Measurements from ENCODE around the gene EXOSC7. TPM values are rescaled to one million over a fixed set of nuclear protein-coding genes. Genes with fewer than 3 reads are reported as not detected.

EXOSC7 gene
- polyA plus RNA-seq, 1 donor (not counting 4 experiments of a cell fraction or from before 2014, with no cell fraction given) = 94.4 TPM

DNA sequence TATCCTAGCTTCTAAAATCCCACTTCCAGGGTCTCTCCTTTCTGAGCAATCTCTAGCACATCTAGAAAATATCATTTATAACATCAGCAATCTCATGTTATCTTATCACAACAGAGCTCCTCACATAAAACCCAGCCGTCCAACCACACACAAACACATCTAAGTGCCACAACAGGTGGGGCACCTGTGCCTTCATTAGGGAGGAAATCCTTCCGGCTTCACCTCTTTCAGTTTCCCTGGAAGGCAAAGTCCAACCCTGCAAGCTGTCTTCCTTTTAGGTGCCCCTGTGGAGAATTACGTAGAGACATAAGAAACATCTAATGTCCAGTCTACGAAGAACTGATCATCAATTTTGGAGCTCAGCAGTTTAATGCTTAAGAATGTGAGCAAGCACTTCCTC is 1.6 kb upstream of the EXOSC7 start:
- Histone ChIP-seq H3K9me3 (ENCODE audit: control insufficient read depth, low read depth, low read length) (no peaks in the 10 kb centered on the region), H3K79me2 (ENCODE audit: control insufficient read depth, insufficient read depth, low read length) (peaks cover 95% of the 10 kb centered on the region), H3K4me2 (ENCODE audit: control insufficient read depth, extremely low read depth, insufficient read depth, low read depth, low read length) (peak overlapping the region; percentile 94), H3K27me3 (ENCODE audit: control insufficient read depth, extremely low read depth, insufficient read depth, low read length) (no peaks in the 10 kb centered on the region), H3K4me3 (ENCODE audit: control insufficient read depth in 2 of 3, extremely low read depth in 1 of 3, insufficient read depth in 2 of 3, low read depth in 1 of 3, low read length in 3 of 3) (peak overlapping the region; percentile 70 to 95 (median 86)), H4K20me1 (ENCODE audit: control insufficient read depth, extremely low read depth, insufficient read depth, low read length) (peaks cover 4% of the 10 kb centered on the region), H2AFZ (ENCODE audit: control insufficient read depth, low read length) (no peak overlapping the region), H3K27ac (ENCODE audit: control insufficient read depth, insufficient read depth, low read length) (peak overlapping the region; percentile 87), H3K9ac (ENCODE audit: control insufficient read depth, extremely low read depth, insufficient read depth, low read length) (peak overlapping the region; percentile 97), H3K9me1 (ENCODE audit: control insufficient read depth, extremely low read depth, insufficient read depth, low read length) (no peaks in the 10 kb centered on the region), H3K36me3 (ENCODE audit: control insufficient read depth in 2 of 2, extremely low read depth in 1 of 2, insufficient read depth in 2 of 2, low read length in 2 of 2) (peaks cover 0 to 7% of the 10 kb centered on the region in 2 experiments), H3K4me1 (ENCODE audit: control insufficient read depth, extremely low read depth, insufficient read depth, low read length) (peaks cover 50% of the 10 kb centered on the region)
- peak; percentile 41 for FAIRE-seq
- DNase-seq (ENCODE audit: low read depth, low spot score) = no peak
- dilution Hi-C loops (cut with MboI; ENCODE audit: extremely low pct_ligation_motif_present, low sequenced_read_pairs) = no loop called here
- no peak for TF ChIP-seq EZH2 (IDR thresholded peaks at IDR 0.05; ENCODE audit: low read length)
- TF ChIP-seq, protein P1, sequence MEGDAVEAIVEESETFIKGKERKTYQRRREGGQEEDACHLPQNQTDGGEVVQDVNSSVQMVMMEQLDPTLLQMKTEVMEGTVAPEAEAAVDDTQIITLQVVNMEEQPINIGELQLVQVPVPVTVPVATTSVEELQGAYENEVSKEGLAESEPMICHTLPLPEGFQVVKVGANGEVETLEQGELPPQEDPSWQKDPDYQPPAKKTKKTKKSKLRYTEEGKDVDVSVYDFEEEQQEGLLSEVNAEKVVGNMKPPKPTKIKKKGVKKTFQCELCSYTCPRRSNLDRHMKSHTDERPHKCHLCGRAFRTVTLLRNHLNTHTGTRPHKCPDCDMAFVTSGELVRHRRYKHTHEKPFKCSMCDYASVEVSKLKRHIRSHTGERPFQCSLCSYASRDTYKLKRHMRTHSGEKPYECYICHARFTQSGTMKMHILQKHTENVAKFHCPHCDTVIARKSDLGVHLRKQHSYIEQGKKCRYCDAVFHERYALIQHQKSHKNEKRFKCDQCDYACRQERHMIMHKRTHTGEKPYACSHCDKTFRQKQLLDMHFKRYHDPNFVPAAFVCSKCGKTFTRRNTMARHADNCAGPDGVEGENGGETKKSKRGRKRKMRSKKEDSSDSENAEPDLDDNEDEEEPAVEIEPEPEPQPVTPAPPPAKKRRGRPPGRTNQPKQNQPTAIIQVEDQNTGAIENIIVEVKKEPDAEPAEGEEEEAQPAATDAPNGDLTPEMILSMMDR (optimal IDR thresholded peaks at IDR 0.05 in 1 of 3, IDR thresholded peaks at IDR 0.05 in 1 of 3, conservative IDR thresholded peaks at IDR 0.05 in 1 of 3; ENCODE audit: extremely low read depth in 1 of 3, insufficient read depth in 2 of 3, low read length in 3 of 3) = no peak

DNA sequence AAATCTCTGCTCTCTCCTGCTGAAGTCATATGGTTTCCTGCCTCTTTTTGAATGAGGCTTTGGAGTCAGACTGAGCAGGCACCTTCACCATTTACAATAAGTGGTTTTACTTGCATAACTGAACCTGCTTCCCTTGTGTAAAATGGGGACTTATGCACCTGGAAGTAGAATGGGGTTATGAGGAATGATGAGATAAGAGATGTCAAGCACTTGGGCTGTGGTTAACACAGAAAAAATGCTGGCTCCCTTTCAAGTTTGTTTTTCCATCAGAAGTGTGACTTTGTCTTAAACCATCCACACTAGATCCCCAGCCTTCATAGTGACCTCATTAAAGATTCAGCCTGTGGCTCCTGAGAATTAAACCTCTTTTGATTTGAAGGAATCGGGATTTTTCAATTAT is 5.2 kb downstream of the EXOSC7 start:
- Histone ChIP-seq H2AFZ (ENCODE audit: control insufficient read depth, low read length) (no peak overlapping the region), H3K27me3 (ENCODE audit: control insufficient read depth, extremely low read depth, insufficient read depth, low read length) (no peaks in the 10 kb centered on the region), H3K4me1 (ENCODE audit: control insufficient read depth, extremely low read depth, insufficient read depth, low read length) (peaks cover 73% of the 10 kb centered on the region), H3K27ac (ENCODE audit: control insufficient read depth, insufficient read depth, low read length) (peak overlapping the region; percentile 90), H3K9ac (ENCODE audit: control insufficient read depth, extremely low read depth, insufficient read depth, low read length) (no peak overlapping the region), H4K20me1 (ENCODE audit: control insufficient read depth, extremely low read depth, insufficient read depth, low read length) (peaks cover 18% of the 10 kb centered on the region), H3K9me1 (ENCODE audit: control insufficient read depth, extremely low read depth, insufficient read depth, low read length) (peaks cover 7% of the 10 kb centered on the region), H3K9me3 (ENCODE audit: control insufficient read depth, low read depth, low read length) (no peaks in the 10 kb centered on the region), H3K36me3 (ENCODE audit: control insufficient read depth in 2 of 2, extremely low read depth in 1 of 2, insufficient read depth in 2 of 2, low read length in 2 of 2) (peaks cover 2 to 12% of the 10 kb centered on the region in 2 experiments), H3K4me3 (ENCODE audit: control insufficient read depth in 2 of 3, extremely low read depth in 1 of 3, insufficient read depth in 2 of 3, low read depth in 1 of 3, low read length in 3 of 3) (no peak overlapping the region), H3K79me2 (ENCODE audit: control insufficient read depth, insufficient read depth, low read length) (peaks cover 83% of the 10 kb centered on the region), H3K4me2 (ENCODE audit: control insufficient read depth, extremely low read depth, insufficient read depth, low read depth, low read length) (peak overlapping the region; percentile 30)
- FAIRE-seq (peak; percentile 36), DNase-seq (ENCODE audit: low read depth, low spot score) (peak; percentile 54)
- dilution Hi-C loops (cut with MboI; ENCODE audit: extremely low pct_ligation_motif_present, low sequenced_read_pairs) = no loop called here
- TF ChIP-seq, protein P1 (optimal IDR thresholded peaks at IDR 0.05 in 1 of 3, IDR thresholded peaks at IDR 0.05 in 1 of 3, conservative IDR thresholded peaks at IDR 0.05 in 1 of 3; ENCODE audit: extremely low read depth in 1 of 3, insufficient read depth in 2 of 3, low read length in 3 of 3) = no peak
- no peak for TF ChIP-seq EZH2 (IDR thresholded peaks at IDR 0.05; ENCODE audit: low read length)

Measured in keratinocyte (primary cell).